Nephron (organoid): ENCODE measurements around the gene ERP27.

Source experiments
- H3K27ac Mint-ChIP-seq, 3 experiments: 2 replicates each; pipeline ENCODE4 v1.8.0; 2020; ENCODE audit warnings: mixed read lengths in 3 of 3, mild to moderate bottlenecking in 2 of 3, moderate library complexity in 1 of 3
- H3K27me3 Mint-ChIP-seq: 2 replicates; pipeline ENCODE4 v1.8.0; 2021; ENCODE audit warnings: low read depth, mild to moderate bottlenecking, moderate library complexity, mixed read lengths
- H3K36me3 Mint-ChIP-seq: 2 replicates; pipeline ENCODE4 v1.8.0; 2020; ENCODE audit warnings: low read depth, mixed read lengths
- H3K4me1 Mint-ChIP-seq: 2 replicates; pipeline ENCODE4 v1.8.0; 2020; ENCODE audit warnings: mixed read lengths
- H3K4me3 Mint-ChIP-seq, 3 experiments: 2 replicates each; pipeline ENCODE4 v1.8.0; 2020; ENCODE audit warnings: mild to moderate bottlenecking in 3 of 3, mixed read lengths in 3 of 3, moderate library complexity in 2 of 3
- H3K9me3 Mint-ChIP-seq: 2 replicates; pipeline ENCODE4 v1.8.0; 2020; ENCODE audit warnings: mixed read lengths
- CTCF ChIP-seq, 3 experiments: fragments of 200-600 bp; sonication (generic); IDR thresholded peaks; one replicate each; pipeline ENCODE4 v1.5.0; 2021; ENCODE audit warnings: antibody characterized with exemption in 3 of 3; ENCODE audit not compliant: unreplicated experiment in 3 of 3

Gene ERP27

DNA sequence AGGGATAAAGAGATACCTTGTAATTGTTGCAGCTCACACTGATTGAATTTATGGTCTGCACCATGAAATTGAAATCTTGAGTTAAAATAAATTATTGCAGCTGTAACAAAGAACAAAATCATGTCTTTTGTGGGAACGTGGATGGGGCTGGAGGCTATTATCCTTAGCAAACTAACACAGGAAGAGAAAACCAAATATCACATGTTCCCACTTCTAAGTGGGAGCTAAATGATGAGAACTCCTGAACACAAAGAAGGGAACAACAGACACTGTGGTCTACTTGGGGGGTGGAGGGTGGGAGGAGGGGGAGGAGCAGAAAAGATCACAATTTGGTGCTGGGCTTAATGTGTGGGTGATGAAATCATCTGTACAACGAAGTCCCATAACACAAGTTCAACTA is 22.6 kb downstream of the ERP27 start:
- Mint-ChIP-seq H3K27me3 (no peaks in the 10 kb centered on the region), H3K36me3 (no peaks in the 10 kb centered on the region), H3K4me3 (no peak overlapping the region), H3K4me1 (peaks cover 25% of the 10 kb centered on the region), H3K9me3 (no peaks in the 10 kb centered on the region), H3K27ac (peak overlapping the region; percentile 76 to 81 (median 76))
- TF ChIP-seq CTCF (IDR thresholded peaks at IDR 0.05; ENCODE audit: unreplicated experiment in 3 of 3) = no peak

DNA sequence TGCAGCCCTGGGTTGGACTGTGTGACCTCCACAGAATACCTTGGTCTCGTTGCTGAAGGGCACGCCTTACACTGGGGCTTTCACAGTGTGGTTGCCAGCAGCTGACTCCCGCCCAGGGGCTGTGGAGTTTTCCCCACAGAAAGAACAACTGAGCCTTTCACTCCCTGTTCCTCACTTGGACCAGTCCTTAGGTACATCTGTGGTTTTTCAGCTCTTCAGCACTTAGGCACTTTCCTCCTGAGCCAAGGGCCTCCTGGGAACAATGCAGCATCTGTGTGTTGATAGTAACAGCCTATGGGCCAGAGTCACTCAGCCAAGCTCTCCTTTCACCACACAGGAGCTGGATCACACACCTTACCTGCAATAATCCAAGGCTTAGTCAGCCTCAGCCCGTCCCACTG is 25.0 kb downstream of the ERP27 start:
- Mint-ChIP-seq H3K27me3 (no peaks in the 10 kb centered on the region), H3K27ac (peak overlapping the region; percentile 76 to 81 (median 80)), H3K9me3 (peaks cover 1% of the 10 kb centered on the region), H3K4me3 (no peak overlapping the region), H3K36me3 (no peaks in the 10 kb centered on the region), H3K4me1 (peaks cover 25% of the 10 kb centered on the region)
- no peak for TF ChIP-seq CTCF (IDR thresholded peaks at IDR 0.05; ENCODE audit: unreplicated experiment in 3 of 3)

- H3K36me3 Mint-ChIP-seq = no peaks in the 10 kb centered on the region
- no peak for TF ChIP-seq CTCF (IDR thresholded peaks at IDR 0.05; ENCODE audit: unreplicated experiment in 3 of 3)
- no peak overlapping the region for H3K4me3 Mint-ChIP-seq
- no peaks in the 10 kb centered on the region for H3K27me3 Mint-ChIP-seq
- H3K4me1 Mint-ChIP-seq = peaks cover 25% of the 10 kb centered on the region
- peaks cover 4% of the 10 kb centered on the region for H3K9me3 Mint-ChIP-seq
- no peak overlapping the region for H3K27ac Mint-ChIP-seq
Observed at GRCh38 chr12:14911131-14911530, 27.2 kb downstream of the ERP27 start.

- no peaks in the 10 kb centered on the region for H3K27me3 Mint-ChIP-seq
Observed at GRCh38 chr12:14910090-14910915, 28.0 kb downstream of the ERP27 start.

DNA sequence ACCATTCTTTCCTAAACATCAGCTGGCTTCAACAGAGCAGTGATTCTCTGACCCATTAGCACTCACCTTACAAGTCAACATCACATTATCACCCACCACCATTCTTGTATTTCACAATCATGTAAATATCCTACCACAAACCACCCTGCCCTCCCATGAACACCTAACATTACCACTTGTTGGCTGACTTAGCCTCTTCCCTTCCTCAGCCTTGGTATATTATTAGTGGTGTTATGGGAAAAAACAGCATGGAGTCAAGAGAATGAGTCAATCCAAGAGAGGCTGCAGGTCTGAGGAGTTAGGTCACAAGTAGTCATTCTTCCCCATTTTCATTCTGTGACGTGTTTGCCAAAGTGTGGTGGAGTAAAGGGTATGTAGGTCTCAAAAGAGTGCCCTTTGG is 30.4 kb downstream of the ERP27 start:
- Mint-ChIP-seq H3K27me3 (no peaks in the 10 kb centered on the region), H3K4me1 (peaks cover 17% of the 10 kb centered on the region), H3K27ac (no peak overlapping the region), H3K9me3 (peaks cover 4% of the 10 kb centered on the region), H3K36me3 (no peaks in the 10 kb centered on the region), H3K4me3 (no peak overlapping the region)
- no peak for TF ChIP-seq CTCF (IDR thresholded peaks at IDR 0.05; ENCODE audit: unreplicated experiment in 3 of 3)

More at GRCh38 chr12:14910090-14910915, 28.0 kb downstream of the ERP27 start:
- Mint-ChIP-seq H3K4me1 (peaks cover 23% of the 10 kb centered on the region), H3K27ac (no peak overlapping the region), H3K36me3 (no peaks in the 10 kb centered on the region), H3K4me3 (no peak overlapping the region), H3K9me3 (peaks cover 4% of the 10 kb centered on the region)
- TF ChIP-seq CTCF (IDR thresholded peaks at IDR 0.05; ENCODE audit: unreplicated experiment in 3 of 3) = no peak

- Mint-ChIP-seq H3K27ac (peak overlapping the region in 1 of 3 experiments; percentile 52), H3K27me3 (no peaks in the 10 kb centered on the region), H3K4me1 (peaks cover 25% of the 10 kb centered on the region), H3K4me3 (no peak overlapping the region), H3K36me3 (no peaks in the 10 kb centered on the region), H3K9me3 (peaks cover 4% of the 10 kb centered on the region)
- no peak for TF ChIP-seq CTCF (IDR thresholded peaks at IDR 0.05; ENCODE audit: unreplicated experiment in 3 of 3)
Observed at GRCh38 chr12:14906114-14906513, 32.2 kb downstream of the ERP27 start.
